Pancreas (tissue), 10 donors: Measurements from ENCODE around the gene PEX14. TPM values are rescaled to one million over a fixed set of nuclear protein-coding genes. Genes with fewer than 3 reads are reported as not detected.

ENCODE experiments used
- ATAC-seq, 4 donors: fragments of 200-7000 bp; cut with Tn5 transposase; one replicate each; pipeline versions ENCODE4 v1.8.0 to v1.9.1; 2020; ENCODE audit warnings: mild to moderate bottlenecking in 4 of 4, moderate library complexity in 4 of 4
- DNase-seq, 6 donors: peaks; one replicate each; pipeline ENCODE4 v3.0.0-alpha.2; 2020
- FAIRE-seq: peaks from 2 replicates; lab custom pipeline; 2012; peaks lifted over from hg19 to GRCh38; lab: Jason Lieb, UNC
- H3K27ac ChIP-seq, 4 donors: fragments of 200-600 bp; sonication (generic); 1 replicate in 3 of 4; 2 replicates in 1 of 4; pipeline versions ENCODE4 v1.5.0 to v1.8.0; 2020
- H3K27me3 ChIP-seq, 4 donors: fragments of 200-600 bp; one replicate each; pipeline ENCODE4 v1.8.0; 2021
- H3K36me3 ChIP-seq, 3 donors: fragments of 200-600 bp; sonication (generic) in 1 of 3; one replicate each; pipeline versions ENCODE4 v1.5.0 to v1.8.0; 2020 to 2021
- H3K4me1 ChIP-seq, 3 donors: fragments of 200-600 bp; one replicate each; pipeline ENCODE4 v1.8.0; 2021
- H3K4me3 ChIP-seq, 4 donors: fragments of 200-600 bp; sonication (generic) in 2 of 4; one replicate each; pipeline versions ENCODE4 v1.5.0 to v1.8.0; 2020 to 2021
- H3K9me3 ChIP-seq, 4 donors: fragments of 200-600 bp; one replicate each; pipeline ENCODE4 v1.8.0; 2021
- CTCF ChIP-seq, 4 donors: fragments of 200-600 bp; sonication (generic) in 3 of 4; IDR thresholded peaks; one replicate each; pipeline versions ENCODE4 v1.5.0 to v1.8.0; 2021; ENCODE audit warnings: antibody characterized with exemption in 4 of 4
- WGBS, 2 donors: extraction: QIAGEN DNeasy Blood & Tissue Kit; methylation state at CpG; one replicate each; pipeline ENCODE4 v1.1.7; 2013; 5-methylcytosine and 5-hydroxymethylcytosine counted together
- intact Hi-C, 3 donors: fragments of 100-400 bp; cut with DNase I; formaldehyde crosslinking; loops; one replicate each; pipeline versions ENCODE4 v1.11.1 to v1.14.2; 2022
- polyA plus RNA-seq, 2 donors: library from polyadenylated mRNA; stranded (reverse); fragments of 200-250 nt; gene quantifications; one replicate each; pipeline ENCODE4 v1.2.3, GENCODE V29; 2013
- total RNA-seq, 6 donors: library from RNA; stranded (reverse); fragmentation: NEBNext Ultra II Directional in 4 of 6; extraction: Animal tissue kit (Norgen Biotek cat#: 25700) in 4 of 6; gene quantifications; one replicate each; pipeline versions ENCODE4 v1.2.1 to v1.2.4, GENCODE V29; 2021 to 2023
- donor health status: healthy with polysubstance abuse.
- donor health status: DM: no; HTN: no; CAD: no; lungs with moderate emphysema.
- donor health status: DM: no; HTN: no; CAD: no.
- donor health status: control.
- donor health status: control.
- donor health status: Bipolar disorder and iron deficiency.
- donor health status: DM: yes; HTN: yes; CAD: no.
- donor health status: DM: no; HTN: no; CAD: no.
- donor health status: DM: no; HTN: no; CAD: no.
- donor health status: DM: yes; HTN: yes; CAD: no.

PEX14 gene
- total and polyA plus RNA-seq, 8 donors = 6.0 to 12.8 (median 8.2) TPM

GRCh38 chr1:10589074-10589473 lies 114.3 kb downstream of the PEX14 start:
- no peak for TF ChIP-seq CTCF (IDR thresholded peaks at IDR 0.05)
- DNase-seq (no peak), FAIRE-seq (no peak), ATAC-seq (no peak)
- Histone ChIP-seq H3K27ac (no peak overlapping the region), H3K4me1 (peaks cover 0 to 10% (median 0%) of the 10 kb centered on the region in 3 donors), H3K36me3 (no peaks in the 10 kb centered on the region), H3K4me3 (no peak overlapping the region), H3K27me3 (no peaks in the 10 kb centered on the region), H3K9me3 (no peaks in the 10 kb centered on the region)
- 88 to 93% methylated on average over 5 of the region's 5 CpGs for WGBS, 2 donors
- intact Hi-C loops = no loop called here

DNA sequence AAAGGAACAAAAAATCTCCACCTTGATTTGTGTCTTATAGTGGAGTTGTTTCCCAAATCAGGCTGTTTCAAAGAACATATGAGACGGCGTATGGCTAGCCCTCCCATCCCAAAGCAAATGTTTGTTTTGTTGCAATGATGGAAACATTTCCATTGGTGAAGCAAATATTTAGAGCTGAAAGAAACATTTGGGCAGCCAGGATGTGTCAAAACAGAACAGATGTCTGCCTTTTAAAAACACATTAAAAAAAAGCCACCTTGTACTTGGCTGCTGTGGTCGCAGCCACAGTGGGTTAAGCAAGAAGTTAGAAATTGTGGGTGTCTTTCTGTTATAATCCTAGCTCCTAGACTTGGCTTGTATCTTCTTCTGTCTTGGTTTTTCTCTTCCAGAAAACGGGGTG lies 116.3 kb downstream of the PEX14 start:
- DNase-seq (no peak), FAIRE-seq (no peak)

DNA sequence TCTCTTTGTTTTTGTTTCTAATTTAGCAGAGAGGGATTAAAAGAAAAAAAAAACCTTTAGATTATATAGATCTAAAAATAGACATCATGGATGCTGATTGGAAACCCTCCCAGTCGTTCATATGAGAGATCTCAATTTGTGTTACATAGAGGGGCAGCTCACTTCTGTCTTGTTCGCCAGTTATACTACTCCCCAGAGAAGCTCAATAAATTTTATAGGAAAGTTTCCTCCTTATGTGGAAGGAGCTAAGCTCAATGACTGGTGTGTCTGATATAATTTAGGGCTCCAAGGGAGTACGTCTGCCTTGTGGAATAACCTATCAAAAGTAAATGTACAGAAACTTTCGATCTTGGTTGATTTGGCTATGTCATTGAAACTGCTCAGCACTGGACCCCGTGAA lies 117.6 kb downstream of the PEX14 start:
- no peaks in the 10 kb centered on the region for H3K27me3 ChIP-seq
- intact Hi-C loops = no loop called here
- DNase-seq (no peak), ATAC-seq (no peak), FAIRE-seq (no peak)
- no peak overlapping the region for H3K4me3 ChIP-seq
- no peak overlapping the region for H3K27ac ChIP-seq
- peaks cover 2 to 15% (median 6%) of the 10 kb centered on the region in 3 donors for H3K4me1 ChIP-seq
- H3K9me3 ChIP-seq = no peaks in the 10 kb centered on the region
- 56 to 61% methylated on average over 5 of the region's 5 CpGs for WGBS, 2 donors
- no peak for TF ChIP-seq CTCF (IDR thresholded peaks at IDR 0.05)
- H3K36me3 ChIP-seq = no peaks in the 10 kb centered on the region

More for the DNA sequence above, 116.3 kb downstream of the PEX14 start:
- H3K27me3 ChIP-seq = no peaks in the 10 kb centered on the region
- H3K4me3 ChIP-seq = no peak overlapping the region
- H3K4me1 ChIP-seq = peaks cover 2 to 15% (median 6%) of the 10 kb centered on the region in 3 donors
- intact Hi-C loops = no loop called here
- no peak overlapping the region for H3K27ac ChIP-seq
- ATAC-seq = peak in 2 of 4 donors; percentile 45 to 47
- H3K36me3 ChIP-seq = no peaks in the 10 kb centered on the region
- WGBS, 2 donors = 34 to 45% methylated on average over 4 of the region's 4 CpGs
- no peaks in the 10 kb centered on the region for H3K9me3 ChIP-seq
- no peak for TF ChIP-seq CTCF (IDR thresholded peaks at IDR 0.05)

DNA sequence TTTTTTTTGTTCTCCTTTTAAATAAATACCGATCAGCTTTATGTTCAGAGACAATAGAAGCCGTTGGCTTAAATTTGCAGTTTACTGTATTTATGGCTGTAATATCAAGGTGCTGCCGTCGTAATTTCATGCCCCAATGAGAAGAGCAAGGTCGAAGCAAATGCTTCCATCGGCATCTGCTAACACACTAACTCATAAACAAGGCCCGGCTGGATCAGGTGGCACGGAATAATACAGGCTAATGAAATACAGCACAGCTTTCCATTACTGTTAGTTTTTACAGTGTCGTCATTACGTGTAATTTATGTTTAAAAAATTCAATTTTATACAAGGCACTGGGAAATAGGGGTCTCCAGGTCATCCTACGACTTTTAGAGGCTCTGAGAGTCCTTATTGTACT lies 119.0 kb downstream of the PEX14 start:
- ATAC-seq (no peak), DNase-seq (no peak), FAIRE-seq (no peak)
- no peak for TF ChIP-seq CTCF (IDR thresholded peaks at IDR 0.05)
- WGBS, 2 donors = 82 to 93% methylated on average over 11 of the region's 11 CpGs
- peaks cover 2 to 15% (median 6%) of the 10 kb centered on the region in 3 donors for H3K4me1 ChIP-seq
- H3K27me3 ChIP-seq = no peaks in the 10 kb centered on the region
- H3K4me3 ChIP-seq = no peak overlapping the region
- H3K27ac ChIP-seq = no peak overlapping the region
- intact Hi-C loops = no loop called here
- no peaks in the 10 kb centered on the region for H3K9me3 ChIP-seq
- H3K36me3 ChIP-seq = no peaks in the 10 kb centered on the region

GRCh38 chr1:10594595-10595223 lies 120.0 kb downstream of the PEX14 start:
- Histone ChIP-seq H3K4me3 (no peak overlapping the region), H3K4me1 (peaks cover 8 to 18% (median 11%) of the 10 kb centered on the region in 3 donors), H3K27me3 (no peaks in the 10 kb centered on the region), H3K36me3 (no peaks in the 10 kb centered on the region), H3K9me3 (no peaks in the 10 kb centered on the region), H3K27ac (no peak overlapping the region)
- no peak for TF ChIP-seq CTCF (IDR thresholded peaks at IDR 0.05)
- FAIRE-seq (no peak), ATAC-seq (peak in 2 of 4 donors; percentile 17 to 26), DNase-seq (no peak)
- intact Hi-C loops = no loop called here
- 32 to 37% methylated on average over 9 of the region's 9 CpGs for WGBS, 2 donors
